ENCODE data around the gene AP3D1.

- TF ChIP-seq CTCF (IDR thresholded peaks at IDR 0.05) (no peak), EZH2phosphoT487 (IDR thresholded peaks at IDR 0.05) (no peak)
Observed at GRCh38 chr19:2081873-2082810, 69.2 kb downstream of the AP3D1 start.

Data from neural progenitor cell (in vitro differentiated cells).